Type B pancreatic cell (in vitro differentiated cells): ENCODE data around the gene NUDT4. TPM values are rescaled to one million over a fixed set of nuclear protein-coding genes. Genes with fewer than 3 reads are reported as not detected.
"Not testable (repeated sequence)": the region's sequence is repeated elsewhere in the genome, so short reads cannot be mapped to it uniquely, and the experiment has no call there.

Experiments
- DNase-seq: peaks from one replicate; pipeline ENCODE4 v3.0.0; 2021; ENCODE audit warnings: mixed read lengths; ENCODE audit not compliant: unreplicated experiment; ENCODE audit errors: extremely low spot score
- H3K27ac Mint-ChIP-seq: 2 replicates; pipeline ENCODE4 v1.8.0; 2021; ENCODE audit warnings: mild to moderate bottlenecking, mixed read lengths
- H3K27me3 Mint-ChIP-seq: 2 replicates; pipeline ENCODE4 v1.8.0; 2021; ENCODE audit warnings: mixed read lengths
- H3K36me3 Mint-ChIP-seq: 2 replicates; pipeline ENCODE4 v1.8.0; 2021; ENCODE audit warnings: mixed read lengths
- H3K4me1 Mint-ChIP-seq: one replicate; pipeline ENCODE4 v1.8.0; 2021; ENCODE audit warnings: mixed read lengths; ENCODE audit not compliant: unreplicated experiment
- H3K4me3 Mint-ChIP-seq: 2 replicates; pipeline ENCODE4 v1.8.0; 2021; ENCODE audit warnings: mild to moderate bottlenecking, mixed read lengths
- H3K9me3 Mint-ChIP-seq: 2 replicates; pipeline ENCODE4 v1.8.0; 2021; ENCODE audit warnings: mixed read lengths
- CTCF ChIP-seq: fragments of 200-600 bp; sonication (generic); conservative IDR thresholded peaks from 2 replicates; pipeline ENCODE4 v1.5.0; 2021; ENCODE audit warnings: antibody characterized with exemption, mild to moderate bottlenecking
- total RNA-seq: library from RNA; stranded (reverse); gene quantifications from 2 replicates; pipeline ENCODE4 v1.2.1, GENCODE V29; 2021; ENCODE audit warnings: low replicate concordance

Gene NUDT4
- total RNA-seq, 1 donor from 2014 or later: 89.8 TPM

GRCh38 chr12:93369505-93369904 is 8.2 kb upstream of the NUDT4 start:
- DNase-seq: no peak
- Mint-ChIP-seq H3K9me3 (no peaks in the 10 kb centered on the region), H3K27ac (no peak overlapping the region), H3K4me3 (no peak overlapping the region), H3K4me1 (peaks cover 13% of the 10 kb centered on the region), H3K27me3 (no peaks in the 10 kb centered on the region), H3K36me3 (no peaks in the 10 kb centered on the region)
- no peak for TF ChIP-seq CTCF

- peak overlapping the region; percentile 45 for H3K4me3 Mint-ChIP-seq
- no peaks in the 10 kb centered on the region for H3K27me3 Mint-ChIP-seq
- H3K4me1 Mint-ChIP-seq: peaks cover 13% of the 10 kb centered on the region
- no peak for TF ChIP-seq CTCF
- DNase-seq: no peak
- no peaks in the 10 kb centered on the region for H3K9me3 Mint-ChIP-seq
- no peaks in the 10 kb centered on the region for H3K36me3 Mint-ChIP-seq
- H3K27ac Mint-ChIP-seq: peak overlapping the region; percentile 73
These were observed 6.8 kb upstream of the NUDT4 start for GRCh38 chr12:93370947-93371346.

GRCh38 chr12:93373961-93374656 is 3.6 kb upstream of the NUDT4 start:
- no peaks in the 10 kb centered on the region for H3K36me3 Mint-ChIP-seq
- peaks cover 25% of the 10 kb centered on the region for H3K4me1 Mint-ChIP-seq
- peak overlapping the region; percentile 49 for H3K4me3 Mint-ChIP-seq
- H3K9me3 Mint-ChIP-seq: no peaks in the 10 kb centered on the region
- H3K27ac Mint-ChIP-seq: peak overlapping the region; percentile 76
- TF ChIP-seq CTCF: no peak
- no peaks in the 10 kb centered on the region for H3K27me3 Mint-ChIP-seq
- no peak for DNase-seq

GRCh38 chr12:93375906-93376305 is 1.8 kb upstream of the NUDT4 start:
- Mint-ChIP-seq H3K27ac (peak overlapping the region; percentile 87), H3K4me3 (peak overlapping the region; percentile 90)

GRCh38 chr12:93376436-93377251 is 1.1 kb upstream of the NUDT4 start:
- Mint-ChIP-seq H3K4me3 (peak overlapping the region; percentile 90), H3K9me3 (no peaks in the 10 kb centered on the region), H3K4me1 (peaks cover 40% of the 10 kb centered on the region), H3K27ac (peak overlapping the region; percentile 87), H3K36me3 (peaks cover 6% of the 10 kb centered on the region), H3K27me3 (no peaks in the 10 kb centered on the region)
- TF ChIP-seq CTCF: no peak
- DNase-seq: no peak

More at GRCh38 chr12:93375906-93376305, 1.8 kb upstream of the NUDT4 start:
- no peak for TF ChIP-seq CTCF
- no peaks in the 10 kb centered on the region for H3K36me3 Mint-ChIP-seq
- no peaks in the 10 kb centered on the region for H3K9me3 Mint-ChIP-seq
- DNase-seq: no peak
- peaks cover 34% of the 10 kb centered on the region for H3K4me1 Mint-ChIP-seq
- H3K27me3 Mint-ChIP-seq: no peaks in the 10 kb centered on the region

GRCh38 chr12:93378196-93378997 is 672 bp downstream of the NUDT4 start:
- Mint-ChIP-seq H3K36me3 (peaks cover 13% of the 10 kb centered on the region), H3K4me1 (peaks cover 45% of the 10 kb centered on the region), H3K4me3 (peak overlapping the region; percentile 99), H3K27ac (peak overlapping the region; percentile 95)
- DNase-seq, H3K9me3 Mint-ChIP-seq, H3K27me3 Mint-ChIP-seq: not testable (repeated sequence)
